Measurements from ENCODE around the gene PLA2G4E.

GRCh38 chr15:42059661-42060476 is 39.0 kb upstream of the PLA2G4E start:
- TF ChIP-seq CTCF (IDR thresholded peaks at IDR 0.05 in 2 of 3, conservative IDR thresholded peaks at IDR 0.05 in 1 of 3; ENCODE audit: borderline replicate concordance in 1 of 3, insufficient read depth in 1 of 3, low read depth in 2 of 3, low read length in 2 of 3) (peak; percentile 81 to 93 (median 89)), SP1 (IDR thresholded peaks at IDR 0.05; ENCODE audit: low read depth) (no peak), ZBTB33 (IDR thresholded peaks at IDR 0.05; ENCODE audit: extremely low read depth, insufficient replicate concordance, low read length) (no peak), POLR2A (IDR thresholded peaks at IDR 0.05; ENCODE audit: borderline replicate concordance, extremely low read depth, insufficient read depth, insufficient read length) (no peak), EZH2 (IDR thresholded peaks at IDR 0.05) (no peak), POLR2AphosphoS5 (IDR thresholded peaks at IDR 0.05; ENCODE audit: low read depth, low read length) (no peak), SRF (IDR thresholded peaks at IDR 0.05; ENCODE audit: low read depth) (no peak), ELF1 (IDR thresholded peaks at IDR 0.05; ENCODE audit: borderline replicate concordance, low read depth) (no peak)

All from HCT116 (cell line).